Right renal cortex interstitium (tissue), 3 donors: Measurements from ENCODE around the gene TYW5. TPM values are rescaled to one million over a fixed set of nuclear protein-coding genes. Genes with fewer than 3 reads are reported as not detected.

ENCODE experiments used
- DNase-seq, 3 donors: peaks; one replicate each; pipeline ENCODE4 v3.0.0-alpha.2; 2013; ENCODE audit warnings: low read depth in 3 of 3, low spot score in 2 of 3
- polyA plus RNA-seq, 3 donors: library from polyadenylated mRNA; unstranded; fragments of 120-200 nt; gene quantifications; one replicate each; pipeline ENCODE4 v1.2.1, GENCODE V29; 2013; ENCODE audit not compliant: insufficient read length in 3 of 3

TYW5 gene
- polyA plus RNA-seq = 10 to 100 TPM; 12.9 to 13.3 (median 13.2) TPM

- DNase-seq = peak; percentile 72 to 80 (median 78)
Measured at GRCh38 chr2:199955339-199956061, at the start of gene TYW5, which contains the start of gene MAIP1. TSS of gene TYW5 (minus strand) at chr2:199955491. CDS start at chr2:199955470, 21 bp downstream. TSS of gene MAIP1 (plus strand) at chr2:199955582. CDS start at chr2:199955799, 217 bp downstream.

GRCh38 chr2:200003444-200003843 is 48.2 kb upstream of the TYW5 start:
- no peak for DNase-seq

DNA sequence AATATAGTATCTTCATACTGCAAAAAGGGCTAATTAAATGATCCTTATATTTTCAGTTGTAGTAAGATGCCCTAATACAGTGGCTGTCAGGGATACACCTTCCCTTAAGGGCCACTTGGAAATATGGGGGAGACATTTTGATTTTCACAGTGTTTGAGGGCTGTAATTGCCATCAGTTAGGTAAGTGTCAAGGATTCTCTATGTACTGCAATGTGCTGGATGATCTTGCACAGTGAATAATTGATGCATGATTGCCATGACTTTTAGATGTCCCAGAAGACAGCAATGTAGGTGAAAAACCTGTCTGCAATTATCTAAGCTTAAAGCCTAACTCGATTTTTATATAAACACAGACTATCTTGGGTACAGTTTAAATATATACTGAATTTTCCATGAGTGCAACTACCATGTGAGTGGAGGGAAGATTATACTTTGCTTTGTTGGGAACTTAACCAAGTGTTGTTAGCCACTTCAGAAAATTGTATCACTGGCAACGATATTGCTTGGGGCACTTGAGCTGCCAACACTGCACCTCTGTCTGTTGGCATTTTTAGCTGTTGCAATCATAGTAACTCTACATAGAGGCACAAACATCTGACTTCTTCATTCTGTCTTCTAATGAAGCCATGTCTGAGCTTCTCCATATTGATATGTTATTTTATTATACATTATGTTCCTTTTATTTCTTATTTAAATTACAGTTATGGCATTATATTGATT is 45.3 kb upstream of the TYW5 start:
- DNase-seq = no peak

DNA sequence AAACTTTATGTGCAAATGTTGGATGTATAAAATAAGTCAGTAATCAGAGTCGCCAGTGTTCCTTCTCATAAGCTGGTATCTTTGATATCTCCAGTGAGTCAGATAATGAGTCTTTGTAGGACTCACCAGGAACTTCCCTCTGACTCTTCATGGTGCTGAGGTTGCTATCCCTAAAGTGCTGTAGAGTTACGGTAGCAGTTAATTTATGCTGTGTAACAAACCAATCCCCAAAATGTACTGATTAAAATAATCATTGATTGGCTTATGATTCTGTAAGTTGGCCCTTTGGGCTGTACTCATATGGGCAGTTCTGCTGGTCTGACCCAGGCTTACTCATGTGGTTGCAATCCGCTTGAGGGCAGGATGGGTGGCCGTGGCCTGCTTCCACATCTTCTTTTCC is 43.9 kb upstream of the TYW5 start:
- DNase-seq = no peak

DNA sequence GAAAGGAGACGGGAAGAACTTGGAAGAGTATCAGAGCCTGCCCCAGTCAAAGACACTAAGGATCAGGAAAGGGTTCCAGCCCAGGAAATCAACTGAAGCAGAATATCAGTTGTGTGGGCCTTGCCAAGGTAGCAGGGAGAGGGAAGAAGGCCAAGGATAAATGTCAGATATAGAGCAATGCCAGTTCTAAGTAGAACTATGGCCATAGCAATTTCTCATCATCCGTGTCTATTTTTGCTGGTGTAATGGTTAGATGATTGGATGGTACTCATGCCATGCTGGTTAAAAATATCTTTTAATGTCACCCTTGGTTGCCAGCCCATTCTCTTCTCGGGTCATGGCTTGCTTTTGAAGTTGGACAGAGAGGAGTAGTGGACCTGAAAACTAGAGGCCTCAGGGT is 42.0 kb upstream of the TYW5 start:
- no peak for DNase-seq

GRCh38 chr2:199994896-199995295 is 39.6 kb upstream of the TYW5 start:
- no peak for DNase-seq

GRCh38 chr2:199994371-199994770 is 39.1 kb upstream of the TYW5 start:
- DNase-seq = no peak

DNA sequence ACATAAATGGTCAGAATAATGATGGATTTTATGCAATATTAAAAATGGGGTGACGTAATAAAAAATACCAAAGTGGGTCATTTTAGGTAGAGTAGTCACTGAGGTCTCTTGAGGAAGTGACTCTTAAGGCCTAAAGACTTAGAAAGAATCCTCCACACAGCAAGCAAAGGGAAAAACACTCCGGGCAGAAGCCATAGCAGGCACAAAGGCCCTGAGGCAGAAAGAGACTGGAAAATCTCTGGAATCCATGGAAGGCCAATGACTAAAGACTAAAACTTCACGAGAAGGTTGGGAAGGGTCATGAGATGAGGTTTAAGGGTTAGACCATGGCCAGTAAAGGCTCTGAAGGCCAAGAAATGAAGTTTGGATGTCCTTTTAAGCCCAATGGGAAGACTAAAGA is 37.0 kb upstream of the TYW5 start:
- no peak for DNase-seq

DNA sequence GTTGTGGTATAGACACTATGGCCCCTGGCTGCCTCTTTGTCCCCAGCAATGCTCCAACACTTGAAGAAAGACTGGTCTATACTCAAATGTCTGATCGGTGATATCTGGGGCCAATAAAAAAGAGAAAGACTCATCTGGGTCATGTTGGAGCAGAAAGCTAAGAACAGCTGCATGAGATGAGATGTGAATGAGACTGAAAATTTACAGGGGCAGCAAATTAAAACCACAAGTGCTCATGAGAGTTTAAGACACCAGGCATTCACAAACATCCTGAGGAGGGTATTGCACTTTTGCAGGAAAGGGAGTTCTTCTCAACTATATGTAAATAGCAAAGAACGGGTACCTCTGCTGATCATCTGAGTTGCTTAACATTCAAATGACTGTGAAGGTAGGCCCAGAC is 36.4 kb upstream of the TYW5 start:
- DNase-seq = no peak

DNA sequence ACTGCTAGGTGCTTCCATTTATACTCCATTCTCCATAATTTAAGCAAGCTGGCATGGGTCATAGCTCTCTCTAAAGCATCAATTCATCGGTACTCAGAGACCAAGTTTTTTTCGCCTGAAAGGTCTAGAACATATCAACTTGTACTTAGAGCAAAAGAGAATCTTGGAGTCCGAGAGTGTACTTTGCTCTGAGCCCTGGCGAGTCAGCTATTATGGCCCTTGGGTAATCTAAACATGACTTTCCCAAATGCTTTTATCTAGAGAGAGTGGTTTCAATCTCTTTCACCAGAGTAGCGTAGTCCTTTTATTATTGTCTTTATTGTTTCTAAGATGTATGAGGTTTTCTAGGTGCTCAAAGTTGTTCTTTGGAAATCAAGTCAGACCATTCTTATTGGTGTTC is 34.5 kb upstream of the TYW5 start:
- no peak for DNase-seq

DNA sequence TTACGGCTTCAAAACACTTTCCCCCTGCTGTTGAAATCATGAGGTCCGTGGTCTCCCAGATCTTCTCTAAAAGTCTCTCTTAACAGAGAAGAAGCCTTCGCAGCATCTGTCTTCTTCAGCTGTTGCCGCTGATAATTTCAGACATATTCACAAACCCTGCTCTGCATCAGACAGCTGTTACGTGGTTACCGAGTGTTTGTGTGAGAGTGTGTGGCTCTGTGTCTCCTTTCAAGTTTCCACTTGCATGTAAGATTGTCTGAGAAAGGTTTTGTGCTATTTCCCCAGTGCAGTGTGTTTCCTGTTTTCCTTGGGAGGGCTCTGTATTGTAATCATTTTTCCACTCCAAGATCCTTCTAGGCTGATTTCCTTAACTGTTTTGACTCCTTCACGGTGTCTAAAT is 32.9 kb upstream of the TYW5 start:
- DNase-seq = no peak

- no peak for DNase-seq
Measured at GRCh38 chr2:199987586-199987985, 32.3 kb upstream of the TYW5 start.

GRCh38 chr2:199985625-199986207 is 30.4 kb upstream of the TYW5 start:
- DNase-seq = no peak

GRCh38 chr2:199984755-199985154 is 29.5 kb upstream of the TYW5 start:
- DNase-seq = peak in 2 of 3 donors; percentile 39 to 46

DNA sequence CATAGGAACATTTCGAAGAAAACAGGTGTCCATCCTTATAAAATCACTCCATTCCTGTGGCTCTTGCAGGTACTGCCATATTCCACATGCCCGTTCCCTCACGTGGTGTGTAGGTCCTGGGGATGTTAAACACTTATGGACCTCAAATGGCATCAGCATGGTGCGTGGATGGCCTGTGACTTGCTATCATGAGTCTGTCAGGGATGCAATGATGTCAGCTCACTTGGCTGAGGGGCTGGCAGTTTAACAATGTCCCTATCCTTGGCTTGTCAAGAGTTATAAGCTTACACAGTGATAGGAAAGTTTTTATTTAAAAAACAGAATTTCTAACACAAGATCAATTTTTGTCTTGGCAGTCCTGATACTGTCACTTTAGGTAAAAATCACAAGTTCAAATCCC is 28.9 kb upstream of the TYW5 start:
- no peak for DNase-seq

- DNase-seq = no peak
Measured at GRCh38 chr2:199983534-199983933, 28.2 kb upstream of the TYW5 start.

- no peak for DNase-seq
Measured at GRCh38 chr2:199982126-199982843, 27.0 kb upstream of the TYW5 start.

- peak; percentile 68 to 72 (median 70) for DNase-seq
Measured at GRCh38 chr2:199979832-199980628, 24.7 kb upstream of the TYW5 start.

DNA sequence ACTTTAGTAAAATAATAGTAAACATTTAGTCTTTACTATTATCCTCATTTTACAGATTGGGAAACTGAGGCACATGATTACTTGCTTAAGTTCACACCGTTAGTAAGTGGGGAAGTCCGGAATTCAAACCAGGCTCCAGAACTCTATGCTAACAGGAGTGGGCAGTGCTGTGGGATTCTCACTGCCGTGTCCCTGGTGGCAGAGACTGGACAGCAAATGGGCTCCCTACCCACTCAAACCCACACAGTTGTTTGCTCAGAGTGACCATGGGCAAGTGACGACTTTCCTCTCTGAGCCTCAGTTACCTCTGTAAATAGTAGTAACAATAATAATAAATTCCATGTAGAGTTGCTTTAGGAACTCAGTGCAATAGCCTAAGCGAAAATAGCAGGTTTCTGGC is 24.1 kb upstream of the TYW5 start:
- no peak for DNase-seq

- no peak for DNase-seq
Measured at GRCh38 chr2:199977984-199978415, 22.7 kb upstream of the TYW5 start.
